HG02763 (cell line): ENCODE data around the gene CUEDC2.

Source experiments
- ATAC-seq: cut with Tn5 transposase; IDR thresholded peaks from one replicate; pipeline ENCODE4 v1.9.1; 2021; ENCODE audit warnings: mild to moderate bottlenecking, moderate library complexity; ENCODE audit not compliant: unreplicated experiment

The CUEDC2 gene

GRCh38 chr10:102432162-102432950 lies at the start of gene CUEDC2:
CUEDC2 (minus strand) TSS chr10:102432574; CDS start chr10:102425188, 7,386 bp downstream.
- ATAC-seq, result peak; percentile 79

GRCh38 chr10:102480396-102480795 lies 48.0 kb upstream of the CUEDC2 start:
- ATAC-seq, result no peak

GRCh38 chr10:102479651-102480050 lies 47.3 kb upstream of the CUEDC2 start:
- ATAC-seq, result no peak

GRCh38 chr10:102476466-102477141 lies 44.2 kb upstream of the CUEDC2 start:
- no peak for ATAC-seq

GRCh38 chr10:102475451-102476040 lies 43.2 kb upstream of the CUEDC2 start:
- ATAC-seq, result no peak

- no peak for ATAC-seq
Measured at GRCh38 chr10:102473445-102474331, 41.3 kb upstream of the CUEDC2 start.

- ATAC-seq, result no peak
Measured at GRCh38 chr10:102470579-102471546, 38.5 kb upstream of the CUEDC2 start.

- ATAC-seq, result no peak
Measured at GRCh38 chr10:102468683-102469082, 36.3 kb upstream of the CUEDC2 start.

- no peak for ATAC-seq
Measured at GRCh38 chr10:102467971-102468438, 35.6 kb upstream of the CUEDC2 start.

GRCh38 chr10:102467318-102467717 lies 34.9 kb upstream of the CUEDC2 start:
- no peak for ATAC-seq

GRCh38 chr10:102465466-102465865 lies 33.1 kb upstream of the CUEDC2 start:
- no peak for ATAC-seq

- ATAC-seq, result no peak
Measured at GRCh38 chr10:102463983-102464382, 31.6 kb upstream of the CUEDC2 start.

GRCh38 chr10:102462512-102463054 lies 30.2 kb upstream of the CUEDC2 start:
- ATAC-seq, result no peak

- ATAC-seq, result peak; percentile 91
Measured at GRCh38 chr10:102461187-102462054, 29.0 kb upstream of the CUEDC2 start.

GRCh38 chr10:102460836-102461186 lies 28.4 kb upstream of the CUEDC2 start:
- peak; percentile 16 for ATAC-seq

GRCh38 chr10:102458656-102459055 lies 26.3 kb upstream of the CUEDC2 start:
- ATAC-seq, result no peak

- ATAC-seq, result no peak
Measured at GRCh38 chr10:102457591-102458150, 25.3 kb upstream of the CUEDC2 start.

- no peak for ATAC-seq
Measured at GRCh38 chr10:102455893-102456471, 23.6 kb upstream of the CUEDC2 start.
